GM18951 (cell line): ENCODE results near the gene SPEG.

Experiments used
- POLR2A ChIP-seq: IDR thresholded peaks from 4 replicates; pipeline ENCODE4 v1.6.1; 2011; ENCODE audit warnings: mild to moderate bottlenecking; ENCODE audit not compliant: insufficient read length, insufficient read depth; ENCODE audit errors: extremely low read depth
- in situ Hi-C: fragments of 300-500 bp; cut with MboI; formaldehyde crosslinking; loops from one replicate; pipeline ENCODE4 v1.12.0; 2022; ENCODE audit warnings: low sequenced_read_pairs, mixed read lengths, inconsistent platforms; ENCODE audit not compliant: unreplicated experiment

SPEG gene

GRCh38 chr2:219514196-219514761 is 79.6 kb downstream of the SPEG start, which contains the start of gene ASIC4:
Gene ASIC4 (plus strand): TSS chr2:219514482. CDS start chr2:219514725, 243 bp downstream.
- TF ChIP-seq POLR2A, result no peak
- in situ Hi-C loops, result no loop called here

- in situ Hi-C loops, result no loop called here
- TF ChIP-seq POLR2A, result no peak
Observed at GRCh38 chr2:219514836-219515235, 80.2 kb downstream of the SPEG start.

GRCh38 chr2:219515874-219516629 is 81.4 kb downstream of the SPEG start:
- TF ChIP-seq POLR2A, result no peak
- in situ Hi-C loops, result no loop called here

GRCh38 chr2:219516888-219517287 is 82.2 kb downstream of the SPEG start:
- in situ Hi-C loops, result no loop called here
- TF ChIP-seq POLR2A, result no peak

- in situ Hi-C loops, result no loop called here
- TF ChIP-seq POLR2A, result no peak
Observed at GRCh38 chr2:219517954-219518778, 83.5 kb downstream of the SPEG start.

GRCh38 chr2:219519526-219519916 is 84.9 kb downstream of the SPEG start:
- in situ Hi-C loops, result no loop called here
- no peak for TF ChIP-seq POLR2A

GRCh38 chr2:219520079-219520478 is 85.4 kb downstream of the SPEG start:
- in situ Hi-C loops, result no loop called here
- TF ChIP-seq POLR2A, result no peak

- TF ChIP-seq POLR2A, result no peak
- in situ Hi-C loops, result no loop called here
Observed at GRCh38 chr2:219521066-219521880, 86.6 kb downstream of the SPEG start.

GRCh38 chr2:219522111-219523030 is 87.7 kb downstream of the SPEG start:
- in situ Hi-C loops, result no loop called here
- TF ChIP-seq POLR2A, result no peak

GRCh38 chr2:219523031-219523671 is 88.5 kb downstream of the SPEG start:
- in situ Hi-C loops, result no loop called here
- TF ChIP-seq POLR2A, result no peak

GRCh38 chr2:219524817-219525216 is 90.2 kb downstream of the SPEG start:
- in situ Hi-C loops, result no loop called here
- TF ChIP-seq POLR2A, result no peak

GRCh38 chr2:219525533-219526232 is 91.0 kb downstream of the SPEG start:
- TF ChIP-seq POLR2A, result no peak
- in situ Hi-C loops, result no loop called here
